ENCODE data around the gene PSRC1.
"Not testable (repeated sequence)": the region's sequence is repeated elsewhere in the genome, so short reads cannot be mapped to it uniquely, and the experiment has no call there.

PSRC1 gene

DNA sequence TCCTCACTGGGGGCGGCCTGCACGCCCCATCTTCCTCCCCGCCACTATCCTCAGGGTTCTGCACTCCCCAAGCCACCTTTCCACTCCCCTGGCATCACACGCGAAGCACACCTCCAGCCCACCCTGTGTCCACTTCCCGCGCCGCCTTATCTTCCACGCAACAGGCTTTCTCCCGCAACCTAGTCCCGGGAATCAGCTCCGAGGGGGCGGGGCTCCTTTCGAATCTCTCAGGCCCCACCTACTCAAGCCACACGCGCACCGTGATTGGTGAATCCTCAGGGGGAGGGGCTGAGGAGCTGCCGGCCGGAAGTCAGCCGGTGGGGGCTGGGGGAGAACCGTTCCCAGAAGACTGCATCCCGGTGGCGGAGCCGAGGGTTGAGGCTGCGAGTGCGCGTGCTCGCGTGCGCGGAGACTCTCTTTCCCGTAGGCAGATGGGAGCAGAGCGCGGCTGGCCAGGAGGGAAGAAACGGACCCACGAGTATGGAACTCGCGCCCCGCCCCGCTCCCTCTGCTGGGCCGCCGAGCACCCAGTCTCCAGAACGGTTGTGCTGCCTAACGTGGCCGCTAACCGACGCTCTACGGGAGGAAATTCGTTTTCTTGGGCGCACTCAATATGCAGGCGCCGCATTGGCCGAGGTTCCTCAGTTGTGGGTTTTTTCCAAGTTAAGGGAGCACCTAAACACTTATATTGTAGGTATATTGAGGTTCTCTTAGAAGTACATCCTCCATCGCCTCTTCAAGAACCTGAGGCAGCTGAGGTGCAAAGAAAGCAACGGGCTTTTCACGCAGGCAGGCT, at the start of gene PSRC1:
Gene PSRC1, minus strand, starts transcription at position 194 of the 796 bp plus-strand sequence.
- Histone ChIP-seq H3K4me3 (peak within 1 kb of the TSS; percentile 51 to 80 (median 65)), H3K27ac (peak within 1 kb of the TSS in 20 of 21 experiments; percentile 70 to 93 (median 81))

DNA sequence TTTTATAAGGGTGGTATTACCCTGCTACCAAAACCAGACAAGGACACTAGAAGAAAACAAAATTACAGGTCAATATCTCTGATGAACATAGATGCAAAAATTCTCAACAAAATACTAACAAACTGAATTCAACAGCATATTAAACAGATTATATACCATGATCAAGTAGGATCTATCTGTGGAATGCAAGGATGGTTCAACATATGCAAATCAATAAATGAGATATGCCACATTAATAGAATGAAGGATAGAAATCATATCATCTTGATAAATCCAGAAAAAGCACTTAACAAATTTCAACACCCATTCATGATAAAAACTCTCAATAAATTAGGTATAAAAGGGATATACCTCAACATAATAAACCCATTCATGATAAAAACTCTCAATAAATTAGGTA, 48.2 kb upstream of the PSRC1 start:
- no peak overlapping the region for H3K27ac ChIP-seq

DNA sequence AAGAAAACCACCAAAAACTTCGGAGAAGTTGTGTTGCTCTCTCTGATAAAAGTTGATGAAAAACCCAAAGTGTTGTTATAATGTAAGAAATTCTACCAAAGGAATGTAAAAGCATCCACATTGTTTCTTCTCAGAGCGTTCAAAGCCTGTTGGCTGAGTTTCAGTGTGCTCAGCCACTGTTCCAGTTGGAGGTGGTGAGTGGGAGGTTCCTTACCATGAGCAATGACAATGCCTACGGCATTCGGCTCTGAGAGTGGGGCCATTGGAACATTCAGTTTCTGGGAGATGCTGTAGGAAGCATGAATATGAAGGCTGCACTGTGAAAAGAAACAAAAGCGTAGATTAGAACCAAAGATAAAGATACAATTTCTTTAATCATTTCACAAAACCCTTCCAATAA, 44.3 kb upstream of the PSRC1 start:
- no peak overlapping the region for H3K27ac ChIP-seq
- H3K4me3 ChIP-seq, result no peak overlapping the region

More for the DNA sequence above, 48.2 kb upstream of the PSRC1 start:
- no peak overlapping the region for H3K4me3 ChIP-seq

DNA sequence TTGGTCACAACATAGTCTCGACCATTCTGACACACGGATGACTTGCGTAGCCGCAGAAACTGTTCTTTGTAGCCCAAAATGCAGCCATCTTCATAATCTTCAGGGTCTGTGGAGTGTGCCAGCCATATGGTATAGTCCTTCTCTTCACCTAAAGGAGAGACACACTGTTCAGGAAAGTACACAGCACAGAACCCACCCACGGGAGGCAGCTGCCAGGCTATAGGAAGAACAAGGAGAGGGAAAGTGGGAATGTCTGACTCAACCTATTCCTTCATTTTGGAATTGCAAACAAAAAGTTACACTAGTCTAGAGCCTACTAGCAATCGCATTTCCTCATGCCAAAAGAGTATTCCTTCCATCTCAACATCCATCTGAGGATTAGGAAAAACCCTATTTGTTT, 40.0 kb upstream of the PSRC1 start:
- no peak overlapping the region for H3K4me3 ChIP-seq
- no peak overlapping the region for H3K27ac ChIP-seq

DNA sequence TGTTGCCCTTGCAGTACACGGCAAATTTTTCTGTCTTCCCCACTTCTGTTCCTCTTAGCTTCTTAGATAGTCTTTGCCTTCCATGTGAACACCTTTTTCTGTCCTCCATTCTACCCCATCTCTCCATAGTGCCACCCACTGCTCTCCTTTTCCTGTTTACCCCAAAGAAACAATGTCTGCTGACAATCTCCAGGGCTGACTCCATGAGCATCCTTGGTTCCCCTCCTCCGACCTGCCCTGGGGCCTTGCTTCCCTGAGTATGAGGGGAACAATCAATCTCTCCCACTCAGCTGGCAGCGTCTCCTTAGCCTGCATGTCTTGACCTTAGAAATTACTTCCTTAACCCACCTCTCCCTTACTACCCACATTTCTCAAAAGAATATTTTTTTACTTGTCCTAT, 36.2 kb upstream of the PSRC1 start:
- Histone ChIP-seq H3K27ac (no peak overlapping the region), H3K4me3 (no peak overlapping the region)

DNA sequence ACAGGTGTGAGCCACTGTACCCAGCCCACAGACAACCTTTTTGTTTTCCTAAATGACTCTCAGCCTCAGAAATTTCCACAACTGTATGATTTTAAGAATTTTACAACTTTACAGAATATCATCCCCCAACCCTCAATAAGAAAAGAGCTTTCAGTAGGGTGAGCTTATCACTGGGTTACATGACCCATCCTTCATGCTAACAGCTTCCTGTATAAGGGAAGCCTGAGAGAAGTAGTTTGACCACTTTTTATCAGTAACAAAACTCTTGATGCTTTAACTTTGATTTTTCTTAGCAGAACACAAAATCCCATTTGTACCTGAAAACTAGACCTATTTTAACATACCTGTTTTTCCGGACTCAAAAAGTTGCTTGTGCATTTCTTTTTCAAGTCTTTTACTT, 33.6 kb upstream of the PSRC1 start:
- no peak overlapping the region for H3K27ac ChIP-seq
- no peak overlapping the region for H3K4me3 ChIP-seq

DNA sequence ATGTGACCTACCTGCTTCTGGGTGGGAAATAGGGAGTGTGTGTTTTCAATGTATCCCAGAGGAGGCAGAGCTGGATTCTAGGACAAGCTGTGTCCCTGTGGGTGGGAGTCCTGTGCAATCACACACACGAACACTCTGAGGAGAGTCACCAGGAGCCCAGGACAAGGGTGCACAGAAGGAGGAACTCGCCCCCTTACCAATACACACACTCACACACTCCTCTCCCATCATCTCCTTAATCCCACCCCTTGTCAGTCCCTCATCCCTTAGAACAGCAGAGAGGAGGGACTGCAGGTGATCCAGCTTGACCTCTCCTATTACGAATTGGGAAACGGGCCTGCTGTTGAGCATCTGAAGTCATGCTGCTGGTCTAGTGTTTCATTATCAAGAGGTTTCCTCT, 32.3 kb upstream of the PSRC1 start:
- Histone ChIP-seq H3K27ac (no peak overlapping the region), H3K4me3 (no peak overlapping the region)

DNA sequence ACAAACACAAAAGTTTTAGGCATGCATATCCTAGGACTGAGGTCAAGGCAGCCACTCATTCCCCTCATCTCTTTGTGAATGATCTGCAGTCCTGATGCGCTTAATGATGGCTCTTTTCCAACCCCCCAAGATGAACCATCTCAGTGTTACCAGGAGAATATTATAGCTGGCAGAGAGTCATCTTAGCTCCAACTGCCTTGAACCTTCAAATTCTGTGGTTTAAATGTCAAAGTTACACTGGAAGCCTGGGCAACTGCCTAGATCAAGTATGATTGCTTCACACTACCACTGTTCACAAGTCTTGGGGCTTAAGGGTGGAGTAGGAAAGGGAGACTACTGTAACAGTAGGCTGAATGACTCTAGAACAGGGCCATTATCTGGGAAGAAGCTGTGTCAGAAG, 31.9 kb upstream of the PSRC1 start:
- Histone ChIP-seq H3K4me3 (no peak overlapping the region), H3K27ac (no peak overlapping the region)

DNA sequence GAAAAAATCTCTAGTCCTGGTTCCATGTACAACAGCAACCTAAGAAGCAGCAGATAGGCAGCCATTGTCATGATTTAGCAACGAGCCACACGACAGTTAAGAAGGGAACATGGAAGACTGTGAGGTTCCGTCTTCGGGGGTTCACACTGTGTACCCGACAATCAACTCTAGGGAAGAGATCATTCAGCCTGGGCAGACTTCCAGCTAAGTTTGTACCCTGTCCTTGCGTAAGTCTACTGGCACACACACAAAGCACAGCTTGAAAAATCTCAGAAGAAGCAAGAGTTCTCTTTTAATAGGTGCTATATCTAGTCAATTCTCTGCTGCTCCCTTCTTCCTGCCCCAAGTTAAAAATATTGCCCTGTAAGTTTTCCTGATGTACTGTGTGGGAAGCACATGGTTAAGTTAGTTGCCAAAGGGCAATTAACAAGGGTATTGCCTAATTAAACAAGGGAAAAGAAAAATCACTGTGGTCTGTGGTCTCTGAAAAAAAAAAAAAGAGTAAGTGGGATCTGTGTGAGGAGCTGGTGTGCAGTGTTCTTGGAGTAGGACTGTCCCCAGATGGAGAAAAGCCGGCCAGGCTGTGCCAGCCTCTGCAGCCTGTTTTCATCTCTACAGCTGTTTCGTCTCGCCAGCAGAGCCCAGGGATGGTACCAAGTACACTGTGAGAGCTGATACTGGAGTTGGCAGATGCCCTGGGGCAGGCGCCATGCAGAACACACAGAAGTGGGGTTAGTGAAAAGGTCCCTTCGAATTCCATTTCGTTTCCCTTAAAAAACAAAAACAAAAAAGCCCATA, 30.2 kb upstream of the PSRC1 start:
- Histone ChIP-seq H3K4me3 (no peak overlapping the region), H3K27ac (no peak overlapping the region)

DNA sequence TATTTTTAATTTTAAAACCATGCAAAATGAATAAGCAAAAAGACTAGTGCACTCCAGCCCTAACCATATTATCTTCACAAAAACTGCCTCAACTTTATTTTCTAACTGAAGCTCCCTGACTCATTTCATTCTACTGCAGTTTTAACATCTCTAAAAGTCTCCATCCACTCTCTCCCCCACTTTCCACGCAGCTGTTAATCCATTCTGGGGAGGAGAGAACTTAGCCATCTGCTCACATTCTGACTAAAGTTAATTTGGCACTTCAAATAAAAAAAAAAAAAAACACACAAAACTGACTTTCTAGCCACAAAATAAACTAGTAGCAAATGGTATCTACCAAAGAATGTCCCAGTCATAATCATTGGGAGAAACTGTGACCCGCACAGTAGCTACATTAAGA, 29.3 kb upstream of the PSRC1 start:
- no peak overlapping the region for H3K4me3 ChIP-seq
- no peak overlapping the region for H3K27ac ChIP-seq

DNA sequence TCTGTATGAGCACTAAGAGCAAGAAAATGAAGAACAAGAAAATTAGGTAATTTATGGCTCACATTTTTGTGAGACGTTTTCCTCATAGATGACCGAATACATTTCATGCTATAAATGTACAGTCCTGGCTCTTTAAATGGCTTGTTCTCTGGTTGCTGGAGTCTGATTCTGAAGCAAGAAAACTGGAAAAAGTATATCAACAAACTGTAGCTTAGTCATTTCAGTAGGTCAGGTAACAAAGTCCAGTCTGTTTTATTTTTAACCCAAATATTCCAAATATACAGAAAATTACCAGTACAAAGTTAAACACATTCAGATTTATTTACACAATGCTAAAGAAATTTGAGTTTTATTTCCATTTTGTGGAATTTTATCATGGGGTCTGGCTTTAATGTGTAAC, 26.4 kb upstream of the PSRC1 start:
- Histone ChIP-seq H3K4me3 (no peak overlapping the region), H3K27ac (no peak overlapping the region)

DNA sequence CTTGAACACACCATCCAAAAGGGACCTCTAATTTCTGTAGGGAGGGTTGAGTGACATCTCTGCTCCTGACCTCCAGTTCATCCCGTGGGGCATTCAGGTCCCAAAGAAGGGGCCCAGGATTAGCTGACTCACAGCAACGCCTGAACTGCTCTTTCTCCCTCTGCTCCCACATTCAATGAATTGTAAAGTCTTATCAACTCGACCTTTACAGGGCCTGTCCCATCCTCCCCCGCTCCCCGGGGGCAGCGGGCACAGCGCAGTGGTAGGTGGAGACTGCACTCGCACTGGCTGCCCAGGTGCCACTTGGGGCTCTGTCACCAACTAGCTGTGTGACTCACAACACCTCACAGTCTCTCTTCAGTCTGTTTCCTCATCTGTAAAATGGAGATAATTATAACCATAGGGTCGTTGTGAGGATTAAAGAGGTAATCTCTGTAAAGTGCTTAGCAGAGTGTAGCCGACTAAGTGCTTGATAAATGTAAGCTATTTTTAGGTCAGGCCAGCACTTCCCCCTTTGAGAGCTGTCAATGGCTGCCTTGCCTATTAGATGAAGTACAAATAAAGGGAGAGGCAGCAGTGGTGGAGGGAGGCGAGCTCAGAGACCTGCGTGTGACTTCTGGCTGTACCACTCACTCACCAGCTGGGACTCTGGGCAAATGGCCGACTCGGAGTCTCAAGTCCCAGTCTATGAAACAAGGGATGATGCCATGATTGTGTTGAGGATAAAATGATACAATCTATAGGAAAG, 24.5 kb upstream of the PSRC1 start:
- no peak overlapping the region for H3K4me3 ChIP-seq
- H3K27ac ChIP-seq, result no peak overlapping the region

DNA sequence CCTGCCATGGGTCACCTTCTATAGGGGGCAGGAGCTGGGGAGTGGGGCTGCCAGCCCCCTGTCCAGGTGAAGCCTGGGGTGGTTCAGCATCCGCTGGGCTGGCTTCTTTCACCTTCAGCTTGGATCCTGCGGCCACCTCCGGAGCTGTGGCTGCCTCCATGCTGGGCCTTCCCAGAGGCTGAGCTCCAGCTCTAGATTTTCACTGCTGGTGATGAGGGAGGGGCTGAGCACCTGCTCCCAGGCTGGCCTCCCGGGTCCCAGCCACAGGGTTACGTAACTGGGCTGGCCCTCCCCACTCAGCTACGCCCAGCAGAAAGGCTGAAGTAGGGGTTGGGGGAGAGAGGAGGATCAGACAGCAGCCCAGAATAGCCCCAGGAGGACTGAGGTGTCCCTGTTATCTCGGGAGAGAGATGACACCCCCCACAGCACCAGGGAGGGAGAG, 23.9 kb upstream of the PSRC1 start, which contains the start of gene MYBPHL:
Gene MYBPHL, minus strand, starts transcription at position 180 of the 442 bp plus-strand sequence. Its CDS starts 20 bp downstream, at position 160.
- no peak within 1 kb of the TSS for H3K4me3 ChIP-seq
- no peak within 1 kb of the TSS for H3K27ac ChIP-seq

DNA sequence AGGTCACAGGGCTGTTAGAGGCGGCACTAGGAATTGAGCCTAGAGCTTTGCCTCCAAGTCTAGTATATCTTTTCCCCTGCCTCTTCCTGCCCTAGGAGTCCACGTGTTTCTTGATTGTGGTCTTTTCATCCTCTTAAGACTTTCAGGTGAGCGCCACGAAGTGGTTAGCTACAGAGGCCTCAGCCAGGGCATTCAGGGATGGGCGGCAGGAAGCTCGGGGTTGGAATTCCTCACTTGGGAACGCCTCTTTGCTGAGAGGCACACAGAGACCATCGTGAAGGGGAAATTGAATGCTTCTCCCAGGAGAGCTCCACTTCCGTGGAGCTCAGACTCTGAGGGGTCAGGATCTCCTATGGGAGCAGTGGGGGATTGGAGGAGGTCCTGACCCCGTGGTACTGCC, 23.0 kb upstream of the PSRC1 start:
- H3K4me3 ChIP-seq, H3K27ac ChIP-seq: not testable (repeated sequence)

DNA sequence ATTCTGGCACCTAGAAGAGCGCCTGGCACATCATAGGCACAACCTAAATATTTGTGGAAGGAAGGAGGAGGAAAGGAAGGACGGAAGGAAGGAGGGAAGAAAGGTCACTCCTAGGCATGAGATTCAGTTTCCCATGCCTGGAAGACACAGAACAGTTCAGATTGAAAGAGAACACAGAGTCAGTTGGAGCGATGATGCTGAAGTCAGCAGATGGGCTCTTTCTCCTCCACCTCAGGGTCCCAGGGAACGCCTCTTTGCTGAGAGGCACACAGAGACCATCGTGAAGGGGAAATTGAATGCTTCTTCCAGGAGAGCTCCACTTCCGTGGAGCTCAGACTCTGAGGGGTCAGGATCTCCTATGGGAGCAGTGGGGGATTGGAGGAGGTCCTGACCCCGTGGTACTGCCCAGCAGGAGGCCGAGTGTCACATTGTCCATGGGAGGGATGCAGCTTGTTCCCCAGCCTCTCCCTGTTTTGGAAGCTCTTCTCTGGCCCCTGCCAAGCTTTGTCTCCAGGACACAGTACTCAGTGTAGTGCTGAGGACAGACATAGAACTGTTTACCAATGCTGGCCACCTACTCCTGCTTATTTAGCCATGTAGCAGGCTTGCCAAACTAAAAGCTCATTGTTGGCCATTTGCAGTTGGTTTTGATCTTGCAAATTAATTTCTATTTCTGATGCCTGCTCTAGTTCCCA, 21.4 kb upstream of the PSRC1 start:
- Histone ChIP-seq H3K27ac (no peak overlapping the region), H3K4me3 (no peak overlapping the region)

DNA sequence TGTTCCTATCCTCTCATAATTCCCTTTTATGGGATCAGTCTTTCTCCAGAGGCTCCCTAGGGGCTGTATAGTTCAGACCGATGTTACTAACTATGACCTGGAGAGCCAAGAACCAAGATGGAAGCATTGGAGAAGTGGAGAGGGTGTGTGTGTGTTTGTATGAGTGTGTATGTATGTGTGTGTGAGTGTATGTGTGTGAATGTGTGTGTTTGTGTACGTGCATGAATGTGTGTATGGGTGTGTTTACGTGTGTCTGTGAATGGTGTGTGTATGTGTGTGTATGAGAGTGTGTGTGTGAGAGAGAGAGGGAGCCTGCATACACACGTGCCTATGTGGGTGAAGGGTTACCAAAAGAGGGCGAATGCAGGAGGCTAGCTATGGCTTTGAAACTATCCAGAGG, 18.9 kb upstream of the PSRC1 start:
- no peak overlapping the region for H3K27ac ChIP-seq

DNA sequence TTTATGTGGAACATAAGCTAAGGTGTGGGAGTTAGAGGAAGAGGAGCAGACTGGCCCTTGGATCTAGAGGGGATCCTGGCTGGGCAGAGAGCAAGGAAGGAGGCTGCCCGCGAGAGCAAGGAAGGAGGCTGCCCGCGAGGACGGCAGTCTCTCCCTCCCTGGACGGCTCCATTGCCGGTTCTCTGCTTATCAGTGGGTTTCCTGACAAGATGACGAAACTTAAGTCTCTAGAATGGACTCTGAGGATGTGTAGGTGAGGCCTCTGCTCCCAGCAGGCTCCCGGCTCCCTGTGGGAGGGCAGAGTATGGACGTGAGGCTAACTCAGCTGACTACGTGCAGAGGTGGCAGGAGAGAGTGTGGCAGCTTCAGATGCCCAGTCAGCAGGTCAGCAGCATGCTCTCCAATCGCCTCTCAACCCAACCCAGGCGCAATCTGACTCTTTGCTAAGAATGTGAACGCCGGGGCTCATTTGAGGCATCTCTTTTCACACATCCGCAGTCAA, 17.8 kb upstream of the PSRC1 start:
- H3K27ac ChIP-seq, result no peak overlapping the region
- no peak overlapping the region for H3K4me3 ChIP-seq

More for the DNA sequence above, 18.9 kb upstream of the PSRC1 start:
- H3K4me3 ChIP-seq, result no peak overlapping the region

DNA sequence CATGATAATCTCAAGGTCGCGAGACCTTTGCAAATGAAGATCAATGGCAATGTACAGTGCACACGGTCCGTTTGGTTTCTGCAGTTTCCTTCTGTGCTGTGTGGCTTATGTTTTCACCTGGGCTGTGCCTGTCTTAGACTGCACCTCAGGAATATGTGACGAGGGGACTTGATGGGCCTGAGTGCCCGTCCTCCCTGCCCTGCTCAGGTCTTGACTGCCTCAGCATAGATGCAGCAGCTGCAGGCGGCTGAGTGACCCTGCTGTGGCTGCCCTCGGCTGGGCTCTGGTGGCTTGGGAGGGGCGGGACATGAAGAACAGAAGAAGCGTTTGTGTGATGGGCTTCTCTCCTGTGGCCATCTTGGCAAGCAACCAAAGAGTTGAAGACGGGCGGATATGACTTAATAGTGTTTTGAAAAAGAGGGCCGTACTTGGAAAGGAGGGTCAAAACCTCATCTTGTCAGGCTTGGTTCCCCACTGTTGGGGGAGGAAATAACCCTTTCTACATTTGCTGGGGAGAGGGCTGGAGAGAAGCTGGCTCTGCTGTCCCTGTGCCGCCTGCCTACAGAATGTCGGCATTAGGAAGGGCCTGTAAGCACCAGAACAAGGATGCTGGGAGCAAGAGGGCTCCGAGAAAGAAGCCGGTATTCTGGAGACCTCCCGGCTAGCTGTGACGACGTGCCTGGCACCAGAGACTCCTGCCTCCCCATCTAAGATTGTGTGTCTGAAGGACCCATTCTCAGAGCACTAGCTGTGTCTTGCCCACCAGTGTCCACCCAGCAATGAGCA, 16.8 kb upstream of the PSRC1 start:
- H3K4me3 ChIP-seq, result no peak overlapping the region
- peak overlapping the region in 4 of 21 experiments; percentile 25 to 36 (median 28) for H3K27ac ChIP-seq

Data from skin epidermis (tissue), 12 donors.